H1 (cell line): ENCODE measurements around the gene SPDEF. TPM values are rescaled to one million over a fixed set of nuclear protein-coding genes. Genes with fewer than 3 reads are reported as not detected.

Experiments used
- CTCF ChIA-PET: fragments of 300-600 bp; sonication (Branson Sonifier 250); formaldehyde crosslinking; loops from one replicate; lab custom pipeline; 2021; ENCODE audit not compliant: partially characterized antibody; lab: Charles Lee
- POLR2A ChIA-PET: fragments of 300-600 bp; sonication (Branson Sonifier 250); formaldehyde crosslinking; loops from one replicate; lab custom pipeline; 2021; ENCODE audit warnings: inconsistent platforms; ENCODE audit not compliant: partially characterized antibody; lab: Charles Lee
- DNase-seq, 2 experiments: peaks; one replicate each; pipeline versions ENCODE4 v3.0.0 to v3.0.0-alpha.2; 2010 to 2022; ENCODE audit warnings: low spot score in 2 of 2, low read depth in 1 of 2, mixed read lengths in 1 of 2
- FAIRE-seq: peaks from 2 replicates; lab custom pipeline; 2011; peaks lifted over from hg19 to GRCh38; lab: Jason Lieb, UNC
- H2AFZ ChIP-seq: 2 replicates; pipeline ENCODE4 v1.8.1; 2012; ENCODE audit warnings: low read length, inconsistent platforms
- H2AK5ac ChIP-seq: 2 replicates; pipeline ENCODE4 v1.6.1; 2013; ENCODE audit warnings: low read depth, low read length
- H2BK120ac ChIP-seq: replicated peaks from 2 replicates; pipeline ENCODE3; 2013; ENCODE audit warnings: low read depth, low read length, inconsistent platforms
- H2BK12ac ChIP-seq: 2 replicates; pipeline ENCODE4 v1.6.1; 2013; ENCODE audit warnings: low read depth, low read length
- H2BK15ac ChIP-seq: 2 replicates; pipeline ENCODE4 v1.6.1; 2013; ENCODE audit warnings: low read length
- H2BK20ac ChIP-seq: 2 replicates; pipeline ENCODE4 v1.6.1; 2013; ENCODE audit warnings: low read length
- H2BK5ac ChIP-seq: 2 replicates; pipeline ENCODE4 v1.6.1; 2013; ENCODE audit warnings: low read depth, low read length
- H3K14ac ChIP-seq: 2 replicates; pipeline ENCODE4 v1.6.1; 2013; ENCODE audit warnings: inconsistent platforms; ENCODE audit not compliant: insufficient read length
- H3K18ac ChIP-seq: 2 replicates; pipeline ENCODE4 v1.6.1; 2013; ENCODE audit warnings: low read length; ENCODE audit errors: extremely low read depth
- H3K23ac ChIP-seq: 2 replicates; pipeline ENCODE4 v1.6.1; 2013; ENCODE audit warnings: inconsistent platforms; ENCODE audit not compliant: insufficient read length
- H3K23me2 ChIP-seq: 2 replicates; pipeline ENCODE4 v1.6.1; 2013; ENCODE audit warnings: low read depth, low read length
- H3K27ac ChIP-seq: 2 replicates; pipeline ENCODE4 v1.6.1; 2011; ENCODE audit warnings: low read depth, low read length, inconsistent platforms
- H3K27me3 ChIP-seq, 4 experiments: replicated peaks in 1 of 4; 1 replicate in 1 of 4; 2 replicates in 3 of 4; pipeline versions ENCODE4 v1.6.1 to v1.8.1; 2011 to 2013; ENCODE audit warnings: low read length in 3 of 4, mild to moderate bottlenecking in 3 of 4, inconsistent platforms in 2 of 4, mixed read lengths in 2 of 4, moderate library complexity in 1 of 4; ENCODE audit not compliant: control insufficient read depth in 3 of 4, insufficient read depth in 3 of 4; ENCODE audit errors: extremely low read depth in 1 of 4
- H3K36me3 ChIP-seq, 4 experiments: 2 replicates each; pipeline versions ENCODE4 v1.6.1 to v1.8.1; 2011 to 2013; ENCODE audit warnings: mild to moderate bottlenecking in 4 of 4, low read length in 3 of 4, moderate library complexity in 2 of 4, control low read depth in 1 of 4, inconsistent platforms in 1 of 4; ENCODE audit not compliant: insufficient read depth in 4 of 4, control insufficient read depth in 2 of 4
- H3K4ac ChIP-seq: replicated peaks from 2 replicates; pipeline ENCODE3; 2013; ENCODE audit warnings: low read length, low read depth, mixed read lengths, inconsistent platforms; ENCODE audit not compliant: insufficient read length
- H3K4me1 ChIP-seq, 4 experiments: replicated peaks in 1 of 4; 1 replicate in 1 of 4; 2 replicates in 3 of 4; pipeline versions ENCODE4 v1.6.1 to v1.8.1; 2011 to 2013; ENCODE audit warnings: low read length in 3 of 4, inconsistent platforms in 2 of 4, mixed read lengths in 1 of 4; ENCODE audit not compliant: insufficient read depth in 4 of 4, control insufficient read depth in 3 of 4
- H3K4me2 ChIP-seq, 2 experiments: 2 replicates each; pipeline versions ENCODE4 v1.6.1 to v1.8.1; 2011 to 2013; ENCODE audit warnings: low read depth in 2 of 2, low read length in 2 of 2, control low read depth in 1 of 2, inconsistent platforms in 1 of 2, mild to moderate bottlenecking in 1 of 2; ENCODE audit not compliant: insufficient read depth in 1 of 2
- H3K4me3 ChIP-seq, 4 experiments: fragments of 200-600, 300-600 bp in 1 of 4; sonication (generic), shearing (Covaris generic), sonication (Bioruptor Twin) in 1 of 4; 2 replicates each; pipeline versions ENCODE4 v1.5.1 to v1.8.1; 2011 to 2016; ENCODE audit warnings: low read length in 4 of 4, low read depth in 3 of 4, control low read depth in 2 of 4, inconsistent platforms in 2 of 4, mild to moderate bottlenecking in 2 of 4, mixed read lengths in 1 of 4, moderate library complexity in 1 of 4; ENCODE audit not compliant: insufficient read depth in 2 of 4; ENCODE audit errors: extremely low read depth in 1 of 4
- H3K56ac ChIP-seq: replicated peaks from 2 replicates; pipeline ENCODE3; 2013; ENCODE audit warnings: low read depth, mild to moderate bottlenecking, mixed read lengths, low read length, inconsistent platforms; ENCODE audit not compliant: insufficient read length
- H3K79me1 ChIP-seq: 2 replicates; pipeline ENCODE4 v1.6.1; 2013; ENCODE audit warnings: low read depth, low read length, control low read depth
- H3K79me2 ChIP-seq, 2 experiments: 2 replicates each; pipeline versions ENCODE4 v1.6.1 to v1.8.1; 2012 to 2013; ENCODE audit warnings: low read length in 2 of 2, mild to moderate bottlenecking in 2 of 2, inconsistent platforms in 1 of 2; ENCODE audit not compliant: insufficient read depth in 2 of 2, control insufficient read depth in 1 of 2
- H3K9ac ChIP-seq, 4 experiments: replicated peaks in 1 of 4; 1 replicate in 1 of 4; 2 replicates in 3 of 4; pipeline versions ENCODE4 v1.6.1 to v1.8.1; 2011 to 2013; ENCODE audit warnings: low read depth in 3 of 4, low read length in 3 of 4, control low read depth in 2 of 4, mild to moderate bottlenecking in 2 of 4, moderate library complexity in 2 of 4, inconsistent platforms in 1 of 4; ENCODE audit errors: extremely low read depth in 1 of 4
- H3K9me3 ChIP-seq, 2 experiments: 2 replicates each; pipeline versions ENCODE4 v1.6.1 to v1.8.1; 2012 to 2013; ENCODE audit warnings: mild to moderate bottlenecking in 2 of 2, moderate library complexity in 2 of 2, control low read depth in 1 of 2, inconsistent platforms in 1 of 2, low read depth in 1 of 2, low read length in 1 of 2, mixed read lengths in 1 of 2; ENCODE audit not compliant: insufficient read depth in 2 of 2
- H4K20me1 ChIP-seq, 2 experiments: replicated peaks in 1 of 2; 2 replicates each; pipeline versions ENCODE3 to v1.8.1; 2011 to 2013; ENCODE audit warnings: inconsistent platforms in 2 of 2, low read length in 2 of 2, mild to moderate bottlenecking in 1 of 2; ENCODE audit not compliant: insufficient read depth in 2 of 2, control insufficient read depth in 1 of 2
- H4K5ac ChIP-seq: 2 replicates; pipeline ENCODE4 v1.6.1; 2013; ENCODE audit warnings: low read length, low read depth, mixed read lengths, inconsistent platforms; ENCODE audit not compliant: insufficient read length
- H4K8ac ChIP-seq: 2 replicates; pipeline ENCODE4 v1.8.0; 2013; ENCODE audit warnings: mild to moderate bottlenecking, moderate library complexity, low read length, inconsistent platforms; ENCODE audit not compliant: insufficient read depth; ENCODE audit errors: extremely low read depth
- H4K91ac ChIP-seq: replicated peaks from 2 replicates; pipeline ENCODE3; 2013; ENCODE audit warnings: low read length, mixed read lengths, inconsistent platforms; ENCODE audit not compliant: insufficient read length
- BRCA1 ChIP-seq: IDR thresholded peaks from 2 replicates; pipeline ENCODE4 v1.6.1; 2012; ENCODE audit warnings: low read depth, low read length, improper control_type of control experiment
- CREB1 ChIP-seq: IDR thresholded peaks from 2 replicates; pipeline ENCODE4 v1.6.1; 2012; ENCODE audit warnings: inconsistent platforms
- POLR2AphosphoS5 ChIP-seq: IDR thresholded peaks from 2 replicates; pipeline ENCODE4 v1.6.1; 2011; ENCODE audit warnings: low read depth, low read length
- TCF12 ChIP-seq: IDR thresholded peaks from 2 replicates; pipeline ENCODE4 v1.6.1; 2011; ENCODE audit warnings: low read depth, mild to moderate bottlenecking, low read length
- WGBS, 2 experiments: shearing (Covaris generic) in 1 of 2; methylation state at CpG; one replicate each; pipeline versions ENCODE4 v1.1.6 to v1.1.7; 2013 to 2015; ENCODE audit warnings: low lambda C conversion rate in 2 of 2, mixed read lengths in 2 of 2, inconsistent platforms in 1 of 2, low coverage in 1 of 2, missing lambda C conversion rate in 1 of 2; ENCODE audit not compliant: insufficient replicate concordance in 2 of 2, insufficient coverage in 1 of 2, insufficient read length in 1 of 2; ENCODE audit errors: extremely low coverage in 1 of 2, missing lambda C conversion rate in 1 of 2; 5-methylcytosine and 5-hydroxymethylcytosine counted together
- polyA plus RNA-seq, 7 experiments: library from polyadenylated mRNA; depleted of rRNA in 3 of 7; stranded (reverse) in 5 of 7; unstranded in 2 of 7; fragments of >200 nt in 5 of 7; fragments of 200-250 nt in 2 of 7; gene quantifications; 1 replicate in 5 of 7; 2 replicates in 1 of 7; 4 replicates in 1 of 7; pipeline versions ENCODE4 v1.2.1 to v1.2.3, GENCODE V29; 2011 to 2013; ENCODE audit warnings: missing spikeins in 2 of 7, mixed read lengths in 2 of 7
- total RNA-seq: library from RNA; stranded (reverse); fragmentation: NEBNext Ultra II Directional; extraction: Animal tissue kit (Norgen Biotek cat#: 25700); gene quantifications from 2 replicates; pipeline ENCODE4 v1.2.1, GENCODE V29; 2021
- TF ChIP-seq, protein P1 (sequence below): IDR thresholded peaks from 2 replicates; pipeline ENCODE4 v1.6.1; 2011; ENCODE audit warnings: low read length, improper control_type of control experiment
- TF ChIP-seq, protein P2 (sequence below): IDR thresholded peaks from 2 replicates; pipeline ENCODE4 v1.6.1; 2012; ENCODE audit warnings: low read length, inconsistent platforms

Gene SPDEF
- total and polyA plus RNA-seq, 2 of the 8 experiments (the other 6 are each of a cell fraction or from before 2014, with no cell fraction given), result 0.15 to 0.30 TPM

DNA sequence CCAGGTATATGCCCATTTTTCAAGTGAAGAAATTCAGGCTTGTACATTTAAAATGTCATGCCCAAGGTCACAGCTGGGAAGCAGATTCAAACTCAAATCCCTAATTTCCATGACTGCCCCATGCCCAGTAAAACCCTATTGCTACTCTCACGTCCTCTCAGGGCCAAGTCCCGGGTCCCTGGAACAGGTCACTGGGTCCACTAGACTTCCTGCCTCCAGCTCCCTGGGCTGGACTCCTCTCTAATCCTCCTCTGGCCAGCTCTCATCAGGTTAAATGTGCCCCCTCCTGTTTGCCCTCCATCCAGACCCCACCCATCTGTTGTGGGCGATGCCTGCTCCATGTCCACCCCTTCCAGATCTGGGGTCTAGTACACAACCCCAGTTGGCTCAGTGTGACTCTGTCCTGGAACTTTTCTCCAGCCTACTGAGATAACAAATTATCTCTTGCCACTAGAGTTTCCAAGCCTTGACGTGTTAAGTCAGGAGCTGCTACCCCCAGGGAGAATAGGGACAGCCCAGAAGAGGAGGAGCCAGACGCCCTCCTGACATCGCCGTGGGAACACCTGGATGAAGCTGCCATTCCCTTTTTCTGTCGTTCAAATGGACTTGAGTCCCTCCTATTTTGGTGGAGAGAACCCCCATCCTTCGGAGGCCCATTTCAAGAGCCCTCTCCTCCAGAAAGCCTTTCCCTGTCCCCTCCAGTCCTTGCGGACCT, 3.7 kb upstream of the SPDEF start:
- Histone ChIP-seq H3K4ac (no peak overlapping the region), H3K9me3 (no peaks in the 10 kb centered on the region), H4K91ac (no peak overlapping the region), H3K79me1 (no peaks in the 10 kb centered on the region), H3K9ac (no peak overlapping the region), H3K4me2 (no peak overlapping the region), H3K18ac (no peak overlapping the region), H3K27ac (no peak overlapping the region), H2AFZ (no peak overlapping the region), H3K36me3 (no peaks in the 10 kb centered on the region), H3K79me2 (no peaks in the 10 kb centered on the region), H3K23me2 (no peaks in the 10 kb centered on the region), H3K14ac (no peak overlapping the region), H3K56ac (no peak overlapping the region), H2BK12ac (peak overlapping the region; percentile 23; the same call in 1 of the 2 replicates), H4K20me1 (peaks cover 0 to 1% of the 10 kb centered on the region in 2 experiments), H3K4me3 (no peak overlapping the region), H3K23ac (no peak overlapping the region), H2BK20ac (no peak overlapping the region), H4K8ac (peak overlapping the region; percentile 53; the same call in 1 of the 2 replicates), H4K5ac (no peak overlapping the region), H3K27me3 (no peaks in the 10 kb centered on the region), H2BK120ac (no peak overlapping the region), H2BK5ac (no peak overlapping the region), H3K4me1 (peaks cover 0 to 6% (median 4%) of the 10 kb centered on the region in 4 experiments; a peak in 4 of 7 replicates), H2BK15ac (no peak overlapping the region), H2AK5ac (no peak overlapping the region)
- ChIA-PET CTCF (interaction anchor here (0.7 to 6.4 kb wide), 9 partner anchors 9 to 101 kb away, joined by 3 to 35 read pairs (median 4); no protein-coding TSS in a partner anchor), POLR2A (interaction anchor here (0.6 to 1.3 kb wide), 2 partner anchors 15 to 98 kb away, joined by 3 to 5 read pairs; no protein-coding TSS in a partner anchor)
- TF ChIP-seq CREB1 (no peak), BRCA1 (no peak), TCF12 (no peak), POLR2AphosphoS5 (no peak)
- TF ChIP-seq, protein P1, sequence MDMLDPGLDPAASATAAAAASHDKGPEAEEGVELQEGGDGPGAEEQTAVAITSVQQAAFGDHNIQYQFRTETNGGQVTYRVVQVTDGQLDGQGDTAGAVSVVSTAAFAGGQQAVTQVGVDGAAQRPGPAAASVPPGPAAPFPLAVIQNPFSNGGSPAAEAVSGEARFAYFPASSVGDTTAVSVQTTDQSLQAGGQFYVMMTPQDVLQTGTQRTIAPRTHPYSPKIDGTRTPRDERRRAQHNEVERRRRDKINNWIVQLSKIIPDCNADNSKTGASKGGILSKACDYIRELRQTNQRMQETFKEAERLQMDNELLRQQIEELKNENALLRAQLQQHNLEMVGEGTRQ, result no peak
- TF ChIP-seq, protein P2, sequence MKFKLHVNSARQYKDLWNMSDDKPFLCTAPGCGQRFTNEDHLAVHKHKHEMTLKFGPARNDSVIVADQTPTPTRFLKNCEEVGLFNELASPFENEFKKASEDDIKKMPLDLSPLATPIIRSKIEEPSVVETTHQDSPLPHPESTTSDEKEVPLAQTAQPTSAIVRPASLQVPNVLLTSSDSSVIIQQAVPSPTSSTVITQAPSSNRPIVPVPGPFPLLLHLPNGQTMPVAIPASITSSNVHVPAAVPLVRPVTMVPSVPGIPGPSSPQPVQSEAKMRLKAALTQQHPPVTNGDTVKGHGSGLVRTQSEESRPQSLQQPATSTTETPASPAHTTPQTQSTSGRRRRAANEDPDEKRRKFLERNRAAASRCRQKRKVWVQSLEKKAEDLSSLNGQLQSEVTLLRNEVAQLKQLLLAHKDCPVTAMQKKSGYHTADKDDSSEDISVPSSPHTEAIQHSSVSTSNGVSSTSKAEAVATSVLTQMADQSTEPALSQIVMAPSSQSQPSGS, result no peak
- FAIRE-seq (peak; percentile 24), DNase-seq (no peak)
- 68% methylated on average over 10 of the region's 10 CpGs; no CpG with 5 or more reads in 1 of the 2 experiments for WGBS, 2 experiments
